Uterus (tissue), 2 donors: ENCODE results near the gene GABBR1.

Source experiments
- POLR2A ChIP-seq, 2 donors: fragments of 450-650 bp; IDR thresholded peaks; one replicate each; pipeline ENCODE4 v1.6.1; 2016; ENCODE audit warnings: antibody characterized with exemption in 2 of 2, mild to moderate bottlenecking in 1 of 2, moderate library complexity in 1 of 2
- TF ChIP-seq, protein P1 (sequence below), 4 experiments: fragments of 200-600 bp in 2 of 4; fragments of 450-650 bp in 2 of 4; sonication (generic) in 2 of 4; IDR thresholded peaks; one replicate each; pipeline ENCODE4 v1.5.1; 2016 to 2019; ENCODE audit warnings: antibody characterized with exemption in 4 of 4, mild to moderate bottlenecking in 2 of 4, moderate library complexity in 1 of 4

- TF ChIP-seq POLR2A (IDR thresholded peaks at IDR 0.05), result no peak
- TF ChIP-seq, protein P1, sequence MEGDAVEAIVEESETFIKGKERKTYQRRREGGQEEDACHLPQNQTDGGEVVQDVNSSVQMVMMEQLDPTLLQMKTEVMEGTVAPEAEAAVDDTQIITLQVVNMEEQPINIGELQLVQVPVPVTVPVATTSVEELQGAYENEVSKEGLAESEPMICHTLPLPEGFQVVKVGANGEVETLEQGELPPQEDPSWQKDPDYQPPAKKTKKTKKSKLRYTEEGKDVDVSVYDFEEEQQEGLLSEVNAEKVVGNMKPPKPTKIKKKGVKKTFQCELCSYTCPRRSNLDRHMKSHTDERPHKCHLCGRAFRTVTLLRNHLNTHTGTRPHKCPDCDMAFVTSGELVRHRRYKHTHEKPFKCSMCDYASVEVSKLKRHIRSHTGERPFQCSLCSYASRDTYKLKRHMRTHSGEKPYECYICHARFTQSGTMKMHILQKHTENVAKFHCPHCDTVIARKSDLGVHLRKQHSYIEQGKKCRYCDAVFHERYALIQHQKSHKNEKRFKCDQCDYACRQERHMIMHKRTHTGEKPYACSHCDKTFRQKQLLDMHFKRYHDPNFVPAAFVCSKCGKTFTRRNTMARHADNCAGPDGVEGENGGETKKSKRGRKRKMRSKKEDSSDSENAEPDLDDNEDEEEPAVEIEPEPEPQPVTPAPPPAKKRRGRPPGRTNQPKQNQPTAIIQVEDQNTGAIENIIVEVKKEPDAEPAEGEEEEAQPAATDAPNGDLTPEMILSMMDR (IDR thresholded peaks at IDR 0.05), result no peak
Measured at GRCh38 chr6:29641430-29642148, 8.6 kb upstream of the GABBR1 start.
